GM19468 (cell line): ENCODE data around the gene NRAP.

Experiments used
- ATAC-seq: cut with Tn5 transposase; IDR thresholded peaks from one replicate; pipeline ENCODE4 v1.9.1; 2021; ENCODE audit warnings: mild to moderate bottlenecking, moderate library complexity, moderate number of reproducible peaks; ENCODE audit not compliant: unreplicated experiment; ENCODE audit errors: extremely low read depth

The NRAP gene

GRCh38 chr10:113572520-113573290, 91.1 kb downstream of the NRAP start:
- ATAC-seq, result no peak

- no peak for ATAC-seq
Measured at GRCh38 chr10:113569576-113569975, 94.3 kb downstream of the NRAP start.

GRCh38 chr10:113566888-113567287, 97.0 kb downstream of the NRAP start:
- ATAC-seq, result no peak

GRCh38 chr10:113565364-113565763, 98.5 kb downstream of the NRAP start:
- no peak for ATAC-seq

GRCh38 chr10:113563306-113564088, 100.3 kb downstream of the NRAP start:
- peak; percentile 84 for ATAC-seq

GRCh38 chr10:113562704-113563103, 101.1 kb downstream of the NRAP start:
- ATAC-seq, result no peak

GRCh38 chr10:113562069-113562468, 101.8 kb downstream of the NRAP start:
- ATAC-seq, result no peak

GRCh38 chr10:113561214-113561613, 102.6 kb downstream of the NRAP start:
- no peak for ATAC-seq

- no peak for ATAC-seq
Measured at GRCh38 chr10:113560071-113560470, 103.8 kb downstream of the NRAP start.

GRCh38 chr10:113557903-113558321, 105.9 kb downstream of the NRAP start:
- ATAC-seq, result no peak

GRCh38 chr10:113557424-113557862, 106.4 kb downstream of the NRAP start:
- no peak for ATAC-seq

GRCh38 chr10:113555751-113556150, 108.1 kb downstream of the NRAP start:
- ATAC-seq, result no peak

- no peak for ATAC-seq
Measured at GRCh38 chr10:113555245-113555644, 108.6 kb downstream of the NRAP start.

- no peak for ATAC-seq
Measured at GRCh38 chr10:113554214-113554613, 109.6 kb downstream of the NRAP start.

- no peak for ATAC-seq
Measured at GRCh38 chr10:113553149-113553548, 110.7 kb downstream of the NRAP start.

GRCh38 chr10:113552701-113553100, 111.1 kb downstream of the NRAP start, which contains the start of gene HABP2:
TSS of gene HABP2 (plus strand) at chr10:113553053. CDS start at chr10:113553122, 69 bp downstream.
- no peak for ATAC-seq

GRCh38 chr10:113552014-113552413, 111.8 kb downstream of the NRAP start:
- no peak for ATAC-seq

GRCh38 chr10:113550365-113550764, 113.5 kb downstream of the NRAP start:
- no peak for ATAC-seq

GRCh38 chr10:113549856-113550255, 114.0 kb downstream of the NRAP start:
- ATAC-seq, result no peak

- no peak for ATAC-seq
Measured at GRCh38 chr10:113547426-113547825, 116.4 kb downstream of the NRAP start.

GRCh38 chr10:113544392-113544791, 119.4 kb downstream of the NRAP start:
- no peak for ATAC-seq
